Osteocyte (in vitro differentiated cells): ENCODE data around the gene GTF3C1. TPM values are rescaled to one million over a fixed set of nuclear protein-coding genes. Genes with fewer than 3 reads are reported as not detected.

Source experiments
- DNase-seq: peaks from one replicate; pipeline ENCODE4 v3.0.0; 2021; ENCODE audit warnings: mixed read lengths; ENCODE audit not compliant: unreplicated experiment; ENCODE audit errors: extremely low spot score
- H3K27ac Mint-ChIP-seq: one replicate; pipeline ENCODE4 v1.8.0; 2021; ENCODE audit warnings: mild to moderate bottlenecking, mixed read lengths; ENCODE audit not compliant: unreplicated experiment
- H3K27me3 Mint-ChIP-seq: one replicate; pipeline ENCODE4 v1.8.0; 2021; ENCODE audit warnings: mixed read lengths; ENCODE audit not compliant: unreplicated experiment
- H3K36me3 Mint-ChIP-seq: one replicate; pipeline ENCODE4 v1.8.0; 2021; ENCODE audit warnings: mixed read lengths; ENCODE audit not compliant: unreplicated experiment
- H3K4me1 Mint-ChIP-seq: one replicate; pipeline ENCODE4 v1.8.0; 2021; ENCODE audit warnings: mixed read lengths; ENCODE audit not compliant: unreplicated experiment
- H3K4me3 Mint-ChIP-seq: one replicate; pipeline ENCODE4 v1.8.0; 2021; ENCODE audit warnings: mild to moderate bottlenecking, moderate library complexity, mixed read lengths; ENCODE audit not compliant: unreplicated experiment
- H3K9me3 Mint-ChIP-seq: one replicate; pipeline ENCODE4 v1.8.0; 2021; ENCODE audit warnings: mixed read lengths; ENCODE audit not compliant: unreplicated experiment
- CTCF ChIP-seq: fragments of 200-600 bp; sonication (generic); IDR thresholded peaks from 2 replicates; pipeline ENCODE4 v1.5.0; 2021; ENCODE audit warnings: antibody characterized with exemption, mild to moderate bottlenecking, moderate library complexity
- total RNA-seq: library from RNA; stranded (reverse); gene quantifications from 2 replicates; pipeline ENCODE4 v1.2.1, GENCODE V29; 2021

GTF3C1 gene
- total RNA-seq, 1 donor from 2014 or later = 92.3 TPM

- Mint-ChIP-seq H3K4me3 (no peak overlapping the region), H3K27me3 (no peaks in the 10 kb centered on the region), H3K36me3 (no peaks in the 10 kb centered on the region), H3K4me1 (no peaks in the 10 kb centered on the region), H3K9me3 (no peaks in the 10 kb centered on the region), H3K27ac (no peak overlapping the region)
- no peak for DNase-seq
- TF ChIP-seq CTCF = no peak
Observed at GRCh38 chr16:27447301-27447700, 102.4 kb downstream of the GTF3C1 start.

- no peak for DNase-seq
- Mint-ChIP-seq H3K27me3 (no peaks in the 10 kb centered on the region), H3K4me3 (no peak overlapping the region), H3K4me1 (no peaks in the 10 kb centered on the region), H3K27ac (no peak overlapping the region), H3K36me3 (no peaks in the 10 kb centered on the region), H3K9me3 (no peaks in the 10 kb centered on the region)
- no peak for TF ChIP-seq CTCF
Observed at GRCh38 chr16:27446721-27447120, 103.0 kb downstream of the GTF3C1 start.

GRCh38 chr16:27445502-27446175, 104.1 kb downstream of the GTF3C1 start:
- DNase-seq = no peak
- no peak for TF ChIP-seq CTCF
- H3K4me1 Mint-ChIP-seq = no peaks in the 10 kb centered on the region

GRCh38 chr16:27444470-27444869, 105.2 kb downstream of the GTF3C1 start:
- no peaks in the 10 kb centered on the region for H3K27me3 Mint-ChIP-seq
- TF ChIP-seq CTCF = no peak
- no peaks in the 10 kb centered on the region for H3K4me1 Mint-ChIP-seq
- H3K36me3 Mint-ChIP-seq = no peaks in the 10 kb centered on the region
- H3K27ac Mint-ChIP-seq = no peak overlapping the region
- H3K9me3 Mint-ChIP-seq = no peaks in the 10 kb centered on the region
- no peak overlapping the region for H3K4me3 Mint-ChIP-seq
- DNase-seq = no peak

More at GRCh38 chr16:27445502-27446175, 104.1 kb downstream of the GTF3C1 start:
- Mint-ChIP-seq H3K27me3 (no peaks in the 10 kb centered on the region), H3K27ac (no peak overlapping the region), H3K4me3 (no peak overlapping the region), H3K9me3 (no peaks in the 10 kb centered on the region), H3K36me3 (no peaks in the 10 kb centered on the region)

- no peak overlapping the region for H3K27ac Mint-ChIP-seq
- no peaks in the 10 kb centered on the region for H3K9me3 Mint-ChIP-seq
- no peak for TF ChIP-seq CTCF
- H3K4me1 Mint-ChIP-seq = no peaks in the 10 kb centered on the region
- no peaks in the 10 kb centered on the region for H3K36me3 Mint-ChIP-seq
- no peak overlapping the region for H3K4me3 Mint-ChIP-seq
- no peak for DNase-seq
- H3K27me3 Mint-ChIP-seq = no peaks in the 10 kb centered on the region
Observed at GRCh38 chr16:27444015-27444414, 105.7 kb downstream of the GTF3C1 start.
